HG03378 (cell line): ENCODE data around the gene E2F4.

Source experiments
- ATAC-seq: cut with Tn5 transposase; IDR thresholded peaks from one replicate; pipeline ENCODE4 v1.9.1; 2021; ENCODE audit warnings: mild to moderate bottlenecking, moderate library complexity; ENCODE audit not compliant: unreplicated experiment

Gene E2F4, protein sequence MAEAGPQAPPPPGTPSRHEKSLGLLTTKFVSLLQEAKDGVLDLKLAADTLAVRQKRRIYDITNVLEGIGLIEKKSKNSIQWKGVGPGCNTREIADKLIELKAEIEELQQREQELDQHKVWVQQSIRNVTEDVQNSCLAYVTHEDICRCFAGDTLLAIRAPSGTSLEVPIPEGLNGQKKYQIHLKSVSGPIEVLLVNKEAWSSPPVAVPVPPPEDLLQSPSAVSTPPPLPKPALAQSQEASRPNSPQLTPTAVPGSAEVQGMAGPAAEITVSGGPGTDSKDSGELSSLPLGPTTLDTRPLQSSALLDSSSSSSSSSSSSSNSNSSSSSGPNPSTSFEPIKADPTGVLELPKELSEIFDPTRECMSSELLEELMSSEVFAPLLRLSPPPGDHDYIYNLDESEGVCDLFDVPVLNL

DNA sequence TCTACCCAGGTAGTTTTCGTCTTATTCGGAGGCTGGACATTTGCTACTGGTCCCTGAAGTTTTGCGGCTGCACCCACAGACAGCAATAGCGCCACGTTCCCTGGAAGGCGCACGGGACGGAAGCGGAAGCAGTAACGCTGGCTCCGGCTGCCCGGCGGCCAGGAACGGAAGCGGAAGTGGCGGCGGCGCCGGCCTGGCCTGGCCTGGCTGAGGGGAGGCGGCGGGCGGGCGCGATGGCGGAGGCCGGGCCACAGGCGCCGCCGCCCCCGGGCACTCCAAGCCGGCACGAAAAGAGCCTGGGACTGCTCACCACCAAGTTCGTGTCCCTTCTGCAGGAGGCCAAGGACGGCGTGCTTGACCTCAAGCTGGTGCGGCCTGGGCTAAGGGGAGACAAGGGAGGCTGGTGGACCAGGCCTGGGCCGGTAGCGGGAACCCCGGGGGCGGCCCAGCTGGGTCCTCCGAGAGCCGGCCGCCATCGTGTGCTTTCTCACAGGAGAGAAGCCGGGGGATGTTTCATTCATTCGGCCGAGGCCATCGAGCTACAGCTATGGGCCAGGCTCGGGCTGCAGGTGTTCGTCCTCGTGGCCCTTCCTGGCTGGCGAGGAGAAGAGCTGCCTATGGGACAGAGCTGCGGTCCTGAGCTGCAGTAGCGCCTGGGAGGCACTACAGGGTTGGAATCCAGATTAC is at the start of gene E2F4:
E2F4 (plus strand) TSS at position 161 of the 687 bp plus-strand sequence; CDS start at position 234, 73 bp downstream.
- ATAC-seq = no peak

DNA sequence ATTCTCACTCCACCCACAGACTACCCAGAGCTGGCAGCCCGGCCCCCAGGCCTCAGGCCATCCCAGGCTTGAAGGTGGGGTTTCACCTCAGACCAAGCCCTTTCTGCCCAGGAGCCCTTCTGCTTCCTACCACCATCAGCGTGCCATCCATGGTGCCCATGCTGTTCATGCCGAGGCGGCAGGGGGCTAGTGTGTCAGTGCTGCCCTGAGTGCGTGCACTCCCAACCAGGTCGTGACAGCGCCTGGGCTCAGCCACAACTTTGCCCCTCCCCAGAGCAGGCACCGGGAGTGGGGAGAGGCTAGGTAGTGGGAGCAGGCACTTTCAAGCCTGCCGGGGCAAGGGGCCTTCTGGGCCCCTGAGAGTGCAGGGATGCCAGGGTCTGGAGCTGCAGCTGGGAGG is 49.6 kb upstream of the E2F4 start:
- ATAC-seq = no peak

DNA sequence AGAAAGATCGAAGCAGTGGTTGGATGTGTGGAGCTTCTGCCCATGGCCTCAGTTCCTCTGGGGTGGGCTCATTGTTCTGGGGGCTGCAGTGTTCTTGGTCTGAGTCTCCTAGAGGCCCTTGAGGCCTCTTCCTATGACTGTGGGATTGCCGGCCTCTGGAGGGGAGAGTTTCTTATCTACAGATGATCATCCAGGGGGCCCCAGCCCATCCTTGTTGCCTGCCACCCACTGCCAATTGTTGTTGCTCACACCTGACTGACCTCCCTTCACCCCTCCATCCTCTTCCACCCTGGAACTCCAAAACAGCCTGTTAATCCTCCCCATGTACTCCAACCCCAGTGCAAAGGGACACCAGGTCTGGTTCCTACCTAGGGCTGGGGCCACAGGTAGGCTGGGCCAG is 47.0 kb upstream of the E2F4 start:
- no peak for ATAC-seq

DNA sequence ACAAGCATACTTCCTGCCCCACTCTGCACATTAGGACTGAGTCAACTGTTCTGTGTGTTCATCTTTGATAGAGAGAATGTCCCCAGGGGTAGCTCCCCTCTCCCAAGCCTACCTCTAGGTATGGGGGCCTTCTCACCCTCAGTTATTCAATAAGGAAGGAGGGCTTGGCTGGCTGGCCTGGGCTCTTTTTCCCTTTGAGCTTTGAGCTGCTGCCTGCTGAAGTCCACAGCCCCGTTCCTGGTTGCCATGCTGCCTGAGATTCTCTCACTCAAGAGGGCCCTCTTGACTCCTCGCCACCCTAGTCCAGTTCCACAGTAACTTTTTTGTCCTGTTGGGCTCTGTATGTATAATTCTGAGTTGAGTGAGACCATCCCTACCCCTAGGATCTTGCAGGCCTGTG is 46.2 kb upstream of the E2F4 start:
- no peak for ATAC-seq

DNA sequence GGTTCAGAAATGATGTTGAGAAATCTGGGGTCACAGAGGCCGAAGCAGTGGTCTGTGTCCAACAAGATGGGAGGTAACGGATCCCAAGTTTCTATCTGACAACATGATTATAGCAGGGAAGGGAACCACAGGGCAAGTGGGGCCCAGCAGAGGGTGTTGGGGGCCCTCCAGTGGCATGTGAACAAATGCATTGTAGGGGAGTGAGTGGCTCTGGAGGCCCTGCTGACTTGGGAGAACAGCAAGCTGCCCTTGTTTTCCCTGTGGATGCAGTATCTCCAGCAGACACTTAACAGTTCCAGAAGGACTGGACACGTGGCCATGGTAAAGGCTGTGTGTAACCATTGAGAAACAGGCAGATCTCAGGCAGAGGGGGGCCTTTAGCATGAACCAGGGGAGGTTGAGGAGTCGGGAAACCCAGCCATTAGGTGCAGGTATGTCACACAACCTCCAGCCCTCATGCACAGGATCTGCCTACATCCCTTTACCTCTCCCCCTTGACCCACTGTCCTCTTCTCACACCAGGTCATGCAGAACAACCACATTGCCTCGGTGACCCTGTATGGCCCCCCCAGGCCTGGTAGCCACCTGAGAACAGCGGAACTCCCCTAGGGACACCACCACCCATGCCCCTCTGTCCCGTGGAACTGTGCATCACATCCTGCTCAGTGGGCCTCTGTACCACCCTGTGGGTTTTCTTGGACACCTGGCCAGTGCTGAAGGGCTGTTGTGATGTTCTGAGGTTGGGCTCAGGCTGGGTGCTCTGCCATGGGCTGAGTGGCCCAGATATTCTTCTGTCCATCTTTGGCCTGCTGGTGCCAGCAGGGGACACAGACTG is 45.2 kb upstream of the E2F4 start:
- no peak for ATAC-seq

DNA sequence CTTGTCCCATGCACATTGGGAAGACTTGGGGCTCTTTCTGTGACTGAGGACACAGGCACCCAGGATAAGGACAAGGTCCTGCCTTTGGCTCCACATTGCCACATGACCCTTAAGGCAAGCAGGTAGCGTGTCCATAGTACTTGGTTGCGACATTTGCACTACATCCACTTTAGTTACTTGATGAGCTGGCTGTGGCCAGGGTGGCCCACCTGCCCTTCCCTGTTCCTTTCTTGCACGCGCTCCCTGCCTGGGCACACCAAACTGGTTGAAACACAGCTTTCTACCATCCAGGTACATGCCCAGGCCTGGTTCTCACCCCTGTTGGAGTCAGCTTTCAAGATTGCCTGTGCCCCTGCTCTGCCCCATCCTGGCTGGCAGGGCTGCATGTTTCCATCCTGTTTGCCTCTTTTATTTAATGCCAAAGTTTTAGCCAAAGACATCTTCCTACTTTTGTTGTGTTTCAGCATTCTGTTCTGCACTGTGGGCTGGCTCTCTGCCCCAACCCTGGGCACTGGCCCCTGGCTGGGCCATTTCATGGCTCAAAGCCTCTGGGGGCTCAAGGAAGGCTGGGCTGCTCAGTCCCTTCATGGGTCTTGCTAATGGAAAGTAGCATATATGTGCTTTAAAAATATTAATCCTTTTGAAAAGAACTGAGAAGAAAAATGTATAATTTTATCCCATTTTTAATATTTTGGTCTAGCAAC is 44.4 kb upstream of the E2F4 start:
- no peak for ATAC-seq

DNA sequence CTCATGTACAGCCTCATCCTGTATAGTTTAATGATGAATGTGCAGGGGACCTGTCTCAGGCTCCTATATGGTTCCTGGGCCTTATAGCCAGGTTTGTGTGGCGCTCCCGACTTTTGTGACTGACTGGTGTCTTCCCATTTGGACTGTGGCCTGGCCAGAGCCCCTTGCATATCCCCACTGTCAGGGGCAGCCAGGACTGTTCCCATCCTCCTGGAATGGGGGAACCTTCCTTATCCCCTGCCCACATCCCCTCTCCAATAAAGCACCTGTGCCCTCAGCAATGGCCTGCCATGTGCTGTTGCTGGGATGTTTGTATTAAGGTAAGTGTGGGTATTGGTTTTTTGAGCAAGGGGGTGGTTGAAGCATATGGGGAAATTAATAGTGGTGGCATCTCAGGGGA is 43.7 kb upstream of the E2F4 start:
- no peak for ATAC-seq

DNA sequence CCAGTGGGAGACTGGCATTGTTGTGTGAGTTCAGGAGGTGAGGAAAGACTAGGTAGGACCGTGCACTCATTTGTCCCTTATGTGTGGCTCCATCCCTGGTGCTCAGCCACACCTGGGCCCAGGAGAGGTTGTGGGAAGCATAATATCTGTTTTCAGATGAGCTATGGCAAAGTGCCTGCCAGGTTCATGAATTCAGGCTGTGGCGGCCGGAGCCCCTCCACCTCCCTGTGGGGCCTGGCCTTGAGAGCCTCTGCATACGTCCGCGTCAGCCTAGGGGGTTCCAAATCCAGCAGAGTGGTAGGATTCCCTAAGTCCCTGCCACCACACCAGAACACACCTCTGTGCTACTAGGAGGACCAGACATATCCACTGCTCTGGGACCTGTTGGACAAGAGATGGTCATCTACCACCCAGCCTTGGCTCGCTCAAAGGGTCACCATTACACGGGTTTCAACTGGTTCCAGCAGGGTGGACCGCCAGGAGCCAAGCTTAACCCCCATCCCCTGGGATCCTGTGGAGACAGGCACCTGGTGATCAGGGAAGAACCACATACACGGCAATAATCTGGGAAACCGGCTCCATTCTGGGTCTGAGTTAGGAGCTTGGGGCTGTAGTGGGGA is 43.2 kb upstream of the E2F4 start:
- no peak for ATAC-seq

DNA sequence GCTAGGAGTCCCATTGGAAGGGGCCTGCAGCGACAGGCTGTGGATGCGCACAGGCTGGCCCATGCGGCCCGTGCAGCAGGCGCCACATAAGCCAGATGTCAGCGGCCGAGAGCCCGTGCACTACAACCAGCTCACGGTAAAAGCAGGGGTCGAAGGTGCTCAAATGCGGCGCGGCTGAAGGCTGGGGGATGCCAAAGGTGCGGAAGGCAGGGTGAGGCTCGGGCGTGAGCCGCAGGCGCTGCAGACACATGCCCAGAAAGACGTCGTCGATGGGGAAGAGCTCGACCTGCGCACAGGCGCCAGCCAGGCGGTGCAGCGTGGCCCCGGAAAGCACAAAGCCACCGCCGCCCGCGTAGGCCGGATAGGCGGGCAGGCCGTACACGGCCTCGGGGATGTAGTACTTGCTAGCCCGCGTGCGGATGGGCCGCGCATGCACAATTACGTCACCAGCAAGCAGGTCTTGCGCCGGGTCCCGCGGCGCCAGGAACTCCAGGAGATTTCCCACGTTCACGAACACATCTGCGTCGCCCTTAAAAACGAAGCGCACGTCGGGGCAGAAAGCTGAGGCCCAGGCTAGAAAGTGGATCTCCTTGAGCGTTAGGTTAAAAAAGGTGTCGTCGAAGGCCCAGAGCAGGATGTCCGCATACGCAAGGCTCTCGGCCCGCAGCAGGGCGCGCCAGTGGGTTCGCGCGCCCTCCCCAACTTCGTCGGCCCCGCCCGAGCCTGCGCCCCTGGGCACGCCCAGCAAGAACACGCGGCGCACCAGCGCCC is 42.5 kb upstream of the E2F4 start:
- no peak for ATAC-seq

DNA sequence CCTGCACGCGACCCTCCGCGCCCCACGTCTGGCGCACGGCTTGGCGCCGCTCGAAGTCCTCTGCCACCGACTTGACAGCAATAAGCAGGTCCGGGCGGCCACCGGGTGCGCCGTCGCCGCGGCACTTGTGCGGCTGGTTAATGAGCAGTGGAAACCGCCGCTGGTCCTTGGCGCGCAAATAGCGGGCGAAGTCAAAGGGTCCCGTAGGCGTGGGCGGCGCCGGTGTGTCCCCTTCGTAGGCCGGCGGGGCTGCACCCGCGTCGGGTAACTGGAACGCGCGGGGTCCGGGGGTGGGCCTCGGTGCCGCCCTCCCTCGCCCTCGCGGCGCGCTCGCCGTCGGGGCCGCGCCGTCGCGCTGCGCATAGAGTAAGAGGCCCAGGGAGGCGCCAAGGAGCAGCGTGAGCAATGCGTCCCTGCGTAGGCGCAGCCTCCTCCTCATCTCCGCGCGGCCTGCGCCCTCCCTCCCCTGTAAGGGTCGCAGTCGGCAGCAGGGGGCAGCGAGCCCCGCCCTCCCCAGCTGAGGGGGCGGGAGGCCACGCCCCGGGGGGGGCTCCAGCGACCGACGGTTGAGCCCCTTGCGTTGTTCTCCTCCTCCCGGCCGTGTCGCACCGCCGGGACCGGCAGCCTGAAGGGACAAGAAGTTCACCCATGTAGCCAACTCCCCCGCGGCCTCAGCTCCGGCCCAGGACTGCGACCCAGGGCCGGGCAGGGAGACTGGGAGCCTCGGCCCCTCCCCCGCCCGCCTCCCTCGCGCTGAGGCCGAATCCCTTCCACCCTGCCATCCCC is 41.7 kb upstream of the E2F4 start:
- no peak for ATAC-seq

DNA sequence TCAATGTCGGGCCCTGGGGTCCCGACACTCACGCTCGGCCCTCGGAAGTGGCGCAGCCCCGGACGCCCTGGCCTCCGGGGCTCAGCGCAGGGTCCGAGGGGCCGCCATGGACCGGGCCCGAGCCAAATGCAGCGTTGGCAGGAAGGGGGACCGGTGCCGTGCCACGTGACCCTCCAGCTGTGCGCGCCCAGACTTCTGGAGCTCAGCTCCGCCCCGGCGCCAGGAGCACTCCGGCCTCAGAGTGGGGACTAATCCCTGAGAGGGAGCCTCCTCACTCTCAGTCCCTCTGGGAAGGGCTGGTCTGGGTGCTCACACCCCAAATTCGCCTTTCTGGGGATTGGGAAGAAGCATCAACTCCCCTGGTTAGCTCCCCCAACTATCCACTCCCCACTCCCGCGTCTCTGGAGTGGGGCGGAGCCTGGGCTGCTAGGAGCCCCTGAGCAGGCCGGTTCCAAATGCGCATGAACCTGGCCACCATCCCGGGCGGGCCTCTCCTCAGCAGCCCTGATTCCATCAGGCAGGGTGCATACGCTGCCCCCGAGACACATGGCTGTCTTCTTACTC is 41.0 kb upstream of the E2F4 start, which contains the start of gene B3GNT9:
B3GNT9 (minus strand) TSS at position 166 of the 564 bp plus-strand sequence. CDS start 513 bp downstream, outside the sequence.
- ATAC-seq = no peak

DNA sequence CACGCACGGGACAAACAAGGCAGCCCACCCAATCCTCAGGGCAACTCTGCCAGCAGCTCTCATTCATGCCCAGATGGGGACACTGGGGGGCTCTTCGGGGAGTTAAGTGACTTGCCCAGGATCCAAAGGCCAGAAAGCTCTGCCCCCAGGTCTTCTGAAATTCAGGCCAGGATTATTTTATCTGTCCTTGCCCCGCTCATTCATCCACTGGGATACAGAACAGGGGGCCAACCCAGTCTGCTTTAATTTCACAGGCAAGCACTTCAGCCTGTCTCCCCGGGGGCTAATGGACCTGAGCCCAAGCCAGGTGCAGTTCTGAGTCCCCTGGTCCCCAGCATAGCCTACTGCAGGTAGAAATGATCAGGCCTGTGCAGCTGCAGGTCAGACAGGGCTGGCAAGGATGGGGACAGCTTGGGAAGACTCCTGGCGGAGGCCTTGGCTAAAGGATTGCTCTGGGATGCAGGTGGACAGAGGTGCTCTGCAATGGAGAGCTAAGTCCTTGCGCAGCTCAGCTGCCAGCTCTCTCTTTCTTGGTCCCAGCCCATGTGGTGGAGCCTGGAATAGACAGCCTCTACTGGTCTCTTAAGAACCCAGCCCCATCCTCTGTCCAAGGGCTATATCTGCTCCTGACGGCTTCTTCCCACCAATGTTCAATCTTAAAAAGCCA is 40.4 kb upstream of the E2F4 start:
- ATAC-seq = no peak

DNA sequence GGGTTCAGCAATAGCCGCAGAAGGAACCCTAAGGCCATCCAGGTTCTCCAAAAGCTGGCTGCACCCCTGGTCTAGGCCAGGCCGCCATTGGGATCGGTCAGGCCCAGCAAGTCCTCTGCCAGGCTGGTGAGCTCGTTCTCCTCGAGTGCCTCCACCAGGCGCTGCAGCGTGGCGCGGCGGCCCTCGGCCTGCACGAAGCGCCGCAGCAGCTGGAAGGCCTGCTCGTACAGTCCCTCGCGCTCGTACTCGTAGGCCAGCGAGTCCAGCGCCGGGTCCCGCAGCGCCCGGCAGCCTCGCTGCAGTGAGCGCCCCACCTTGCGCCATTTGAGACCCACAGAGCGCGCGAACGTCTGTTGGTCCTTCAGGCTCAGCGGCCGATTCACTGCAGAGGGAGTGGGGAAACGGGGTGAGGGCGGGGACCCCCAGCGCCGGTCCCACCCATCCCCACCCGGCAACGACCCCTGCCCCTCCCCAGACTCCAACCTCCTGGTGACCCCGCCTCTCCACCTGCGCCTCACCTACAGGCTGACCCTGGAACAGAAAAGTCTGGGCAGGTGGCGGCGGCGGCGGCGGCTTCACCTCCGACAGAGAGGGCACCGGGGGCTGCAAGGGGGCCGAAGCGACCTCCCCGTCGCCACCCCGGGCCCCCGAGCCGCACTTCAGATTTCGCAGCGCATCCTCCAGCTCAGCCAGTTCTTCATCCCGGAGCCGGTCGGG is 37.2 kb upstream of the E2F4 start:
- no peak for ATAC-seq

DNA sequence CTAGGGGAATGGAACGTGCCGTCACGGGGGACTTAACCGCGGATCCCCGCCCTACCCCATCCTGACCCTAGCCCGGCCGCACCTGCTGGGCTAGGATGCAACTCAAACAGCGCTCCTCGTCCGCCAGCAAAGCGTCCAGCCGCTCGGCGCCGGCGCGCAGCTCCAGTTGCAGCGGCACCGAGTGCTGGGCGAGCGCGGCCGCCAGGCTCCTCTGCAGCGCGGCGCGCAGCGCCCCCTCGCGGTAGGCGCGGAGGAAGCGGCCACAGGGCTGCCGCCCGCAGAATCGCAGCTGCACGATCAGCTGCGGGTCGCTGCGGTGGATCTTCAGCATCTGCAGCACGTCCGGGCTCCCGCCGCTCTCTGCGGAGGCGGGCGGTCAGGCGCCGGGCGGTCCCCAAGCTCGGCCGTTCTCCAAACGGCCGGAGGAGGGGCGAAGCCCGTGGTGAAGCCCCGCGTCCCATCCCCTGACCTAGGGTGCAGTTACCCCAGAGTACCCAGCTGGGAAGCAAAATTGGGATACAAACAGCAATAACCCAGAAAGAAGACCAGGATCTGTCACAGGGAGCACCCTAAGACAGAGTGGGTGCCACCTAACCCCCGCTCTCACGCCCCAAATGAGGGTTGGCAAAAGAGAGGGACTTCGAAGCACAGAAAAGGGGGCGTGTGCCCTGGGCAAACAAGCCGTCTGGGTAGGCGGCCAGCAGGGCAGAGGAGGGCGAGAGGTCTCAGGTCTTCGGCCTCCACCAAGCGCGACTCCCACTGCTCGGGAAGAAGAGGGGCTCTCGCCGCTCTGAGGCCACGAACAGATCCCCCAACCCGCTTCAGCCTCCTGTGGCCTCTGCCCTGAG is 36.4 kb upstream of the E2F4 start:
- ATAC-seq = no peak

DNA sequence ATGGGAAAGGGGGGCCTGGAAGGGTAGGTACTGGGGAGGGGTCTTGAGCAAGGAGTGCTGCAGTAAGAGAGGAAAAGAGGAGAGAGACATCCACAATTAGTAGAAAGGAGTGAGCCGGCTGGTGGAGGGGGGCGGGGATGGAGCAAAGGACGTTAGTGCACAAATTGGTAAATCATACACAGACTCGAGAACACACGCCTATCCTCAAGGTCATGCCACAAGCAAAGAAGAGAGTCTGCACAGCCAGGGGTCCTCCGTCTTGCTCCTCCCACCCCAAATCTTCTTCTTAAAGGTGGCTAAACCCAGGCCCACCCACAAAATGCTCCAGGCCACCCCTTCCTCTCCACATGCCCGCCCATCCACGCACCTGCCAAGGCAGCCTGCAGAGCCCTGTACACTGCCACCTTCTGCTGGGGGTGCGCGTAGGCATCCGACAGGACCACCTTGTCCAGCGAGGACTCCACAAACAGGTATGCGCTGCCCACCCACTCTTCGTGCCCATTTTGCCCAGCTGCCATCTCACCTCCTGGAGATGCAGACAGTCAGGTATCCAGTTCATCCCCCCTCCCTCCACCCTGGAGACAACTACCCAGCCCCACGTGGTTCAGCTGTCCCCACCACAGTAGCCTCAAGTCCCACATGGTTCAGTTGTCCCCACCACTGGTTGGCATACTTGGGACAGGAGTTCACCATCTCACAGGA is 35.7 kb upstream of the E2F4 start:
- ATAC-seq = no peak
